ENCODE results near the gene UGGT2. TPM values are rescaled to one million over a fixed set of nuclear protein-coding genes. Genes with fewer than 3 reads are reported as not detected.
"Not testable (repeated sequence)": the region's sequence is repeated elsewhere in the genome, so short reads cannot be mapped to it uniquely, and the experiment has no call there.

Gene UGGT2
- polyA plus RNA-seq, 6 donors from 2014 or later: 0.22 to 0.58 TPM; not detected in 4

DNA sequence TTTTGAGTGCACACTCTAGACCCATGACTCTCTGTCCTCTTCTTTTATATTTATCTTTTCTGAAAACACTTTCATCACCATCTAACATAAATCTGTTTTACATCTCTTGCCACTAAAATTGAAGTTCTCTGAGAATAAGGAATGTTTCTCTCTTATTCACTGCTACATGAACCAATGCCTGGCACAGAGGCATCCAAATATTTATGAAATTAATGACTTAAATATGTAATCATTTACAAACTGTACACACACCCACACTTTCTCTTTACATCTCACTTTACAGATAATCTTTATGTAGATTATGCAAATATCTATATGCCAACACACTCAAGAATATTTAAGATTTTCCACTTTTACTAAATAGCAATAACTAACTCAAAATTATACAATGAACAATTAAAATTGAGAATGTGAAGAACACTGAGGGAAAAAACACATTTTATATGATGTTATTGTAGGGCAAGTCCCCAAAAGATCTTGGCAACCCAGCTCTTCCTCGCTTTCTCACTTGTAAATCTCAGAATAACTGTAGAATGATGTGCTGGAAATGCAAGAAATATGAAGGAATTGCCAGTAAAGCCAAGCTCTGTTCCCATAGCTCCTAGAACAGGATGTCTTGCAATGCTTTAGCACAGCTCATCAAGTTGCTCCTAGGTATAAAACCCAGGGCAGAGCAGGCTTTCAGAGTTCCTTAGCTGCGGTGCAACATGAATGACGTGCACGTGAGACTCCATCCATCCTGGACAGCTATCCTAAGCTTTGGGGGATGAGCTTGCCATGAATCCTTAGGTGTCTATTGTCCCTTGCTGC is 50.7 kb downstream of the UGGT2 start:
- ATAC-seq (ENCODE audit: low read depth in 2 of 2) (no peak), DNase-seq (no peak)
- peaks cover 0 to 4% (median 0%) of the 10 kb centered on the region in 3 donors for H3K27me3 Mint-ChIP-seq
- H3K9me3 Mint-ChIP-seq: peaks cover 0 to 13% (median 4%) of the 10 kb centered on the region in 7 donors
- no peaks in the 10 kb centered on the region for H3K36me3 Mint-ChIP-seq
- H3K27ac Mint-ChIP-seq: no peak overlapping the region
- no peak overlapping the region for H3K4me3 Mint-ChIP-seq
- no peaks in the 10 kb centered on the region for H3K4me1 Mint-ChIP-seq

GRCh38 chr13:96000069-96000468 is 53.1 kb downstream of the UGGT2 start:
- H3K27me3 Mint-ChIP-seq: no peaks in the 10 kb centered on the region
- no peak overlapping the region for H3K27ac Mint-ChIP-seq
- ATAC-seq (ENCODE audit: low read depth in 2 of 2) (no peak), DNase-seq (no peak)
- H3K4me3 Mint-ChIP-seq: no peak overlapping the region
- no peaks in the 10 kb centered on the region for H3K4me1 Mint-ChIP-seq
- peaks cover 0 to 2% (median 0%) of the 10 kb centered on the region in 7 donors for H3K9me3 Mint-ChIP-seq
- no peaks in the 10 kb centered on the region for H3K36me3 Mint-ChIP-seq

DNA sequence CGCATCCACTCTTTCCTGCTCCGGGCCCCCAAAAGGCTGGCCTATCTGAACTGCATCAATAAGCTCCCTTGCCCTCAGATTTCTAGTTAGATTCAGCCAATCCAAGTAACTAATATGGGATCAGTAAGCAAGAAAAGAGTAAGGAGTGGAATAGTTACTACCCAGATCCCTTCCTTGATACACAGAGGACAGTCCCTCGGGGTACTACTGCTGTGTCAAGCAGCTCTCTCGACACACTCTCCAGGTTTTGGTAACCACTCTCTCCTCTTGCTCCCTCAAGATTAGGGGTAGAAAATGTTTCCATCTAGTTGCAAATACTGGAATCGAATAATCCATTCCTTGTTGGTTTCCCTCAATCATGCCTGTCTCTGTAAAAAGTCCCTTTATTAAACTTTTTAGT is 65.4 kb downstream of the UGGT2 start:
- ATAC-seq (ENCODE audit: low read depth in 2 of 2) (no peak), DNase-seq (no peak)
- no peak overlapping the region for H3K4me3 Mint-ChIP-seq

GRCh38 chr13:95982144-95982543 is 71.1 kb downstream of the UGGT2 start:
- no peak overlapping the region for H3K27ac Mint-ChIP-seq
- no peak overlapping the region for H3K4me3 Mint-ChIP-seq
- H3K36me3 Mint-ChIP-seq: no peaks in the 10 kb centered on the region
- no peaks in the 10 kb centered on the region for H3K4me1 Mint-ChIP-seq
- DNase-seq (no peak), ATAC-seq (ENCODE audit: low read depth in 2 of 2) (no peak)
- peaks cover 0 to 5% (median 4%) of the 10 kb centered on the region in 3 donors for H3K27me3 Mint-ChIP-seq
- H3K9me3 Mint-ChIP-seq: peaks cover 0 to 3% (median under 1%) of the 10 kb centered on the region in 7 donors

More for the DNA sequence above, 65.4 kb downstream of the UGGT2 start:
- no peak overlapping the region for H3K27ac Mint-ChIP-seq
- H3K9me3 Mint-ChIP-seq: no peaks in the 10 kb centered on the region
- no peaks in the 10 kb centered on the region for H3K27me3 Mint-ChIP-seq
- no peaks in the 10 kb centered on the region for H3K36me3 Mint-ChIP-seq
- H3K4me1 Mint-ChIP-seq: no peaks in the 10 kb centered on the region

DNA sequence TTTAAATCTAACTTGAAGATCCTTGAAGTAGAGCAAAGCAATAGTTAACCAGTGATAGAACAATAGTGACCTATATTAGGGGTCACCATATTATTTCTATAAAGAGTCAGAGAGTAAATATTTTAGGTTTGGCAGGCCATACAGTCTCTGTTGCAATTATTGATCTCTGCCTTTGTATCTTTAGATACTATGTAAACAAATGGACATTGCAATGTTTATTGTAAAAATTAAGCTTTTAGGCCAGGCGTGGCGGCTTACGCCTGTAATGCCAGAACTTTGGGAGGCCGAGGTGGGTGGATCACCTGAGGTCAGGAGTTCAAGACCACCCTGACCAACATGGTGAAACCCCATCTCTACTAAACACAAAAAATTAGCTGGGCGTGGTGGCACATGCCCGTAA is 80.5 kb downstream of the UGGT2 start:
- H3K4me1 Mint-ChIP-seq; ATAC-seq (ENCODE audit: low read depth in 2 of 2); H3K4me3 Mint-ChIP-seq; H3K36me3 Mint-ChIP-seq; H3K27ac Mint-ChIP-seq; H3K27me3 Mint-ChIP-seq; DNase-seq: not testable (repeated sequence)
- peaks cover 0 to 15% (median 4%) of the 10 kb centered on the region in 7 donors for H3K9me3 Mint-ChIP-seq

- no peak overlapping the region for H3K4me3 Mint-ChIP-seq
- no peaks in the 10 kb centered on the region for H3K4me1 Mint-ChIP-seq
- H3K9me3 Mint-ChIP-seq: peaks cover 0 to 7% (median 2%) of the 10 kb centered on the region in 7 donors
- no peaks in the 10 kb centered on the region for H3K36me3 Mint-ChIP-seq
- ATAC-seq (ENCODE audit: low read depth in 2 of 2) (no peak), DNase-seq (no peak)
- no peak overlapping the region for H3K27ac Mint-ChIP-seq
- no peaks in the 10 kb centered on the region for H3K27me3 Mint-ChIP-seq
Observed at GRCh38 chr13:95970878-95971277, 82.3 kb downstream of the UGGT2 start.

GRCh38 chr13:95968906-95969305 is 84.3 kb downstream of the UGGT2 start:
- Mint-ChIP-seq H3K4me3 (no peak overlapping the region), H3K27ac (no peak overlapping the region), H3K27me3 (no peaks in the 10 kb centered on the region), H3K4me1 (no peaks in the 10 kb centered on the region), H3K36me3 (no peaks in the 10 kb centered on the region), H3K9me3 (peaks cover 0 to 7% (median 4%) of the 10 kb centered on the region in 7 donors)
- DNase-seq: no peak
- ATAC-seq (ENCODE audit: low read depth in 2 of 2): no peak

DNA sequence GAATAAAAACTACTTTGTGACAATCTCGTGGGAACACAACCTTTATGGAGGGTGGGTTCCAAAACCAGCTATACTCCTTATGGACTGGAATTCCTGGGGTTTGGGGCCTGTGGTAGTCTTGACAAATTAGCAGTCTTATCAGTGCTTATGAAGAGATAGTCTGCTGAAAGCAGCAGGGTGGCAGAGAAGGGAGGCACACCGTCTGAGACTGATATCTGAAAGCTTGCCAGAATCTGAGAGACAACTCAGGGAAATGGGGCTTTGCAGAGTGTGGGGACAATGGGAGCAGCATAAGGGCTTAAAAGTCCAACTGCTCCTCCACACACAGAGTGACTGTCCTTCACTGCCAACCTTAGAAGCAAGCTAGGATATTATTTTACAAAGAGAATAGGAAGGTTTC is 95.9 kb downstream of the UGGT2 start:
- no peak for DNase-seq
- no peak for ATAC-seq (ENCODE audit: low read depth in 2 of 2)
- Mint-ChIP-seq H3K4me3 (no peak overlapping the region), H3K36me3 (no peaks in the 10 kb centered on the region), H3K27me3 (no peaks in the 10 kb centered on the region), H3K9me3 (peaks cover 10 to 43% (median 20%) of the 10 kb centered on the region in 7 donors), H3K4me1 (no peaks in the 10 kb centered on the region), H3K27ac (peak overlapping the region in 1 of 6 donors; percentile 9)

GRCh38 chr13:95956589-95957148 is 96.5 kb downstream of the UGGT2 start:
- Mint-ChIP-seq H3K27ac (no peak overlapping the region), H3K36me3 (no peaks in the 10 kb centered on the region), H3K9me3 (peaks cover 6 to 36% (median 19%) of the 10 kb centered on the region in 7 donors), H3K27me3 (no peaks in the 10 kb centered on the region), H3K4me3 (no peak overlapping the region), H3K4me1 (no peaks in the 10 kb centered on the region)
- DNase-seq (no peak), ATAC-seq (ENCODE audit: low read depth in 2 of 2) (no peak)

DNA sequence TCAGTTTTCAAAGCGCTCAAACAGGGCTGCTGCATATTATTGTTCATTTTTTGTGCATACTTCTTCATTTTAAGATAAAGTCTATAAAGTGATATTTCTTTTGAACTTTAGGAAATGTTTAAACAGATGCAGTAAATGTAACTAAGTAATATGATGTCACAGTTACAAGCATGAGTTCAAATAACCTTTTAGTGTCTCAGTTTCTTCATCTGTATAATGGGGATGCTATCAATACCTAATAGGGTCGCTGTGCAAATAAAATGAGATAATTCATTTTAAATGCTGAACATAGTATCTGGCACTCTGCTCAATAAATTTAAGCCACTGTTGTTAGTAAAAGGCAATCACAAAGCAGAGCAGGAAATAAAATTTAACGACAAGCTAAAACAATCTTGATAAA is 97.5 kb downstream of the UGGT2 start:
- Mint-ChIP-seq H3K27me3 (no peaks in the 10 kb centered on the region), H3K36me3 (no peaks in the 10 kb centered on the region), H3K4me1 (no peaks in the 10 kb centered on the region), H3K27ac (no peak overlapping the region), H3K4me3 (no peak overlapping the region), H3K9me3 (peaks cover 5 to 31% (median 18%) of the 10 kb centered on the region in 7 donors)
- ATAC-seq (ENCODE audit: low read depth in 2 of 2) (no peak), DNase-seq (no peak)

DNA sequence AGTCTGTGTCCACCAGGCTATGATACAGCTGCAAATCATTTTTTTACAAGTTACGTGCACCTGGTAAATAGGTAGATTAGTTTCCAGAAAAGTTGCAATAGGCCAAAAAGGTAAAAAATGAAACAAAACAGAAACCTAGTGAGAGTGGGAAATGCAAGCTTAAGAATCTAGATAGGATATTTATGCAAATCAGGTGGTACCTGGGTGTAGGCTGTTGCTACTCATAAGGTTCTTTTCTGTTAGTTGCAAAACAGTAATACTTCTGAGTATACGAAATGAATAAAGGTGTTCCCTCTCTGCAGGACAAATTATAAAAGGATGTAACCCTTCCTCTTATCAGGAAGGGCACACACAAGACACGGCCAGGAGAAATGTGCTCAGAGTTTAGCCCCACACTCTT is 97.9 kb downstream of the UGGT2 start:
- H3K4me1 Mint-ChIP-seq: no peaks in the 10 kb centered on the region
- H3K27ac Mint-ChIP-seq: no peak overlapping the region
- no peaks in the 10 kb centered on the region for H3K36me3 Mint-ChIP-seq
- H3K9me3 Mint-ChIP-seq: peaks cover 7 to 29% (median 16%) of the 10 kb centered on the region in 7 donors
- ATAC-seq (ENCODE audit: low read depth in 2 of 2) (no peak), DNase-seq (no peak)
- no peaks in the 10 kb centered on the region for H3K27me3 Mint-ChIP-seq
- H3K4me3 Mint-ChIP-seq: no peak overlapping the region

GRCh38 chr13:95954266-95954665 is 98.9 kb downstream of the UGGT2 start:
- Mint-ChIP-seq H3K4me1 (no peaks in the 10 kb centered on the region), H3K9me3 (peaks cover 5 to 22% (median 7%) of the 10 kb centered on the region in 7 donors), H3K4me3 (no peak overlapping the region), H3K36me3 (no peaks in the 10 kb centered on the region), H3K27me3 (no peaks in the 10 kb centered on the region), H3K27ac (no peak overlapping the region)
- ATAC-seq (ENCODE audit: low read depth in 2 of 2) (no peak), DNase-seq (no peak)

DNA sequence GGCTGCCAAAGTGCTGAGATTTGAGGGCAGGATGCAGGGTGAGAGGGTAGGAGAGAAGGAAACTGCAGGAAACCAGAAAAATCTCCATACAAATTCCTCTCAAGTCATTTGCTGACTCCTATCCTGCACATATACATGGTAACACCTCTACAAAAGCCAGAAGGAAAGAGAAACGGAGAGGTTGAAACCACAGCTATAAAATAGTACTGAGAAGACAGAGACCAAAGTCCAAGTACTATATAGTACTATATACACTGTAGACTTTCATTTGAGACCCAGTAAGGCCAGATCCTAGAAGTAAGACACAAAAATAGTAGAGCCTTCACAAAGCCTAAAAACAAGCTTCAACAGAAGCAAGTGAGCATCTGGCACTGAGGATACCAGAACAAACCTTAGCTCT is 103.1 kb downstream of the UGGT2 start:
- ATAC-seq (ENCODE audit: low read depth in 2 of 2) (no peak), DNase-seq (no peak)
- no peak overlapping the region for H3K27ac Mint-ChIP-seq
- no peaks in the 10 kb centered on the region for H3K27me3 Mint-ChIP-seq
- no peaks in the 10 kb centered on the region for H3K4me1 Mint-ChIP-seq
- H3K9me3 Mint-ChIP-seq: peaks cover 1 to 7% (median 7%) of the 10 kb centered on the region in 7 donors
- H3K36me3 Mint-ChIP-seq: no peaks in the 10 kb centered on the region
- H3K4me3 Mint-ChIP-seq: no peak overlapping the region

- Mint-ChIP-seq H3K4me3 (no peak overlapping the region), H3K4me1 (no peaks in the 10 kb centered on the region), H3K36me3 (no peaks in the 10 kb centered on the region), H3K9me3 (peaks cover 1 to 7% (median 7%) of the 10 kb centered on the region in 7 donors), H3K27ac (no peak overlapping the region), H3K27me3 (no peaks in the 10 kb centered on the region)
- DNase-seq: no peak
- no peak for ATAC-seq (ENCODE audit: low read depth in 2 of 2)
Observed at GRCh38 chr13:95948656-95949055, 104.5 kb downstream of the UGGT2 start.
